HCEC 1CT (cell line): ENCODE data around the gene EIF3F.

Source experiments
- DNase-seq: peaks from one replicate; pipeline ENCODE4 v3.0.0-alpha.2; 2017

The EIF3F gene

GRCh38 chr11:8023831-8024555 lies 36.9 kb downstream of the EIF3F start:
- no peak for DNase-seq

GRCh38 chr11:8025123-8025522 lies 38.0 kb downstream of the EIF3F start:
- no peak for DNase-seq

- peak; percentile 70 for DNase-seq
Observed at GRCh38 chr11:8025816-8026215, 38.7 kb downstream of the EIF3F start.

GRCh38 chr11:8026982-8027381 lies 39.8 kb downstream of the EIF3F start:
- no peak for DNase-seq

- no peak for DNase-seq
Observed at GRCh38 chr11:8028766-8029165, 41.6 kb downstream of the EIF3F start.

GRCh38 chr11:8030526-8031247 lies 43.5 kb downstream of the EIF3F start:
- DNase-seq, result no peak

- DNase-seq, result no peak
Observed at GRCh38 chr11:8031248-8032115, 44.3 kb downstream of the EIF3F start.

- DNase-seq, result no peak
Observed at GRCh38 chr11:8032122-8032521, 45.0 kb downstream of the EIF3F start.

- DNase-seq, result no peak
Observed at GRCh38 chr11:8032576-8033304, 45.6 kb downstream of the EIF3F start.

- DNase-seq, result peak; percentile 61
Observed at GRCh38 chr11:8033305-8034105, 46.4 kb downstream of the EIF3F start.

- no peak for DNase-seq
Observed at GRCh38 chr11:8034106-8034585, 47.0 kb downstream of the EIF3F start.

GRCh38 chr11:8034604-8035190 lies 47.6 kb downstream of the EIF3F start:
- DNase-seq, result no peak

GRCh38 chr11:8035200-8035855 lies 48.2 kb downstream of the EIF3F start:
- no peak for DNase-seq

- no peak for DNase-seq
Observed at GRCh38 chr11:8036002-8036802, 49.1 kb downstream of the EIF3F start.

GRCh38 chr11:8036986-8037385 lies 49.8 kb downstream of the EIF3F start:
- DNase-seq, result no peak

GRCh38 chr11:8038393-8038792 lies 51.3 kb downstream of the EIF3F start:
- no peak for DNase-seq

GRCh38 chr11:8038811-8039529 lies 51.8 kb downstream of the EIF3F start:
- DNase-seq, result no peak

GRCh38 chr11:8039530-8040260 lies 52.6 kb downstream of the EIF3F start:
- DNase-seq, result no peak
